VCaP (cell line): ENCODE results near the gene COL5A2.

Experiments used
- H3K27ac ChIP-seq: fragments of 450-650 bp; 2 replicates; pipeline ENCODE4 v1.5.1; 2017
- TF ChIP-seq, protein P1 (sequence below): fragments of 450-650 bp; conservative IDR thresholded peaks from 2 replicates; pipeline ENCODE4 v1.5.1; 2017; ENCODE audit warnings: mild to moderate bottlenecking, moderate library complexity

Gene COL5A2

DNA sequence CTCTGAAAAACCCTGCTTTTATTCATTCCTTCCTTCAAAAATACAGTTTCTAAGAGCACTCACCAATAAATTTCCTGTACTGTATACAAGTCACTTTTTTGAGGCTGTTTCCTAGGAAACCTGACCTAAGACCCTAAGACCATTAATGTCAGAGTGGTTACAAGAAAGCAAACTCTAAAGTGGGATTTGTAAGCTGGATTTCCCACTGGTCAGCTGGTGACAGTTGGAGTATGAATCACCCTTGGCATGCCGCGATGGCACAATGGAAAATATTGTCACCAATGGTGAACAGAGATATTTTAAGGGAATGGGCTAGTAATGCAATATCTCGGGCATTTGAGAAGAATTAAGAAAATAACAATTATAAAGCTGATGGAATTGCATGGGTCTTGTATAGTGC, 103.4 kb downstream of the COL5A2 start:
- TF ChIP-seq, protein P1, sequence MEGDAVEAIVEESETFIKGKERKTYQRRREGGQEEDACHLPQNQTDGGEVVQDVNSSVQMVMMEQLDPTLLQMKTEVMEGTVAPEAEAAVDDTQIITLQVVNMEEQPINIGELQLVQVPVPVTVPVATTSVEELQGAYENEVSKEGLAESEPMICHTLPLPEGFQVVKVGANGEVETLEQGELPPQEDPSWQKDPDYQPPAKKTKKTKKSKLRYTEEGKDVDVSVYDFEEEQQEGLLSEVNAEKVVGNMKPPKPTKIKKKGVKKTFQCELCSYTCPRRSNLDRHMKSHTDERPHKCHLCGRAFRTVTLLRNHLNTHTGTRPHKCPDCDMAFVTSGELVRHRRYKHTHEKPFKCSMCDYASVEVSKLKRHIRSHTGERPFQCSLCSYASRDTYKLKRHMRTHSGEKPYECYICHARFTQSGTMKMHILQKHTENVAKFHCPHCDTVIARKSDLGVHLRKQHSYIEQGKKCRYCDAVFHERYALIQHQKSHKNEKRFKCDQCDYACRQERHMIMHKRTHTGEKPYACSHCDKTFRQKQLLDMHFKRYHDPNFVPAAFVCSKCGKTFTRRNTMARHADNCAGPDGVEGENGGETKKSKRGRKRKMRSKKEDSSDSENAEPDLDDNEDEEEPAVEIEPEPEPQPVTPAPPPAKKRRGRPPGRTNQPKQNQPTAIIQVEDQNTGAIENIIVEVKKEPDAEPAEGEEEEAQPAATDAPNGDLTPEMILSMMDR, result no peak

DNA sequence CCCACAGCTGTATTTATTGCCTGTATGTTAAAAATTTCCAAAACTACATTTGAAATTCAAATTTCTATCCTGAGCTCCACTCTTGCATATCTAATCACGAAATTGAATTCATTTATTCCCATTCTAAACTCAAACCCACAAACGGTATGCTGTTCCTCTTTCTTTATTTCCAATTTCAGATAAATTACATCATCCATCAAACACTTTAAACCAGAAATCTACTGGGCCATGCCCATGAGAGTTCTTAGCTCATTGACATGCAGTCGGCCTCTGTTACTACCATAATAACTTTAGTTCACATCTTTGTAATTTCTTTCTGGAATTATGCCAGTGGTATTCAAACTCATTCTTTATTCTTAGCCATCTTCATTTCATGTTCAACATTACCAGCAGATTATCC, 105.1 kb downstream of the COL5A2 start:
- H3K27ac ChIP-seq, result no peak overlapping the region
- TF ChIP-seq, protein P1, result no peak

More for the DNA sequence above, 103.4 kb downstream of the COL5A2 start:
- no peak overlapping the region for H3K27ac ChIP-seq

GRCh38 chr2:189072036-189072435, 107.5 kb downstream of the COL5A2 start:
- H3K27ac ChIP-seq, result no peak overlapping the region
- TF ChIP-seq, protein P1, result no peak

- no peak overlapping the region for H3K27ac ChIP-seq
- TF ChIP-seq, protein P1, result no peak
Measured at GRCh38 chr2:189069855-189070619, 109.5 kb downstream of the COL5A2 start.

DNA sequence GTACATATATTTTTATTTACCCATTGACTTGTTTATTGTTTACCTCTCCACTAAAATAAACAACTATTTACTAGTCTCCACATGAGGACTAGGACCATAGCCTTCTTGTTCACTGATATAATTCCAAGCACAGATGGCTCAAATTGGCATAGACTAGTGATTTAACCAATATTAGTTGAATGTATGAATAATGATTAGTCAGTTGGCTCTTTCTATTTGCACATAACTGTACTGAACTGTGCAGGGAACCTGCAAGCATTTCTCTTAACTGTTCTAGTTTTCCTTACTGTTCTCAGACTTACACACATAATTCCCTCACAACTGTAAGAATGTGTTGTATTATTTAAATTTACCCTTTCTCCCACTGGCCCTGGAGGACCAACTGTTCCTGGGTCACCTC, 113.5 kb downstream of the COL5A2 start:
- TF ChIP-seq, protein P1, result no peak
- no peak overlapping the region for H3K27ac ChIP-seq

- no peak overlapping the region for H3K27ac ChIP-seq
Measured at GRCh38 chr2:189060096-189060642, 119.4 kb downstream of the COL5A2 start.

DNA sequence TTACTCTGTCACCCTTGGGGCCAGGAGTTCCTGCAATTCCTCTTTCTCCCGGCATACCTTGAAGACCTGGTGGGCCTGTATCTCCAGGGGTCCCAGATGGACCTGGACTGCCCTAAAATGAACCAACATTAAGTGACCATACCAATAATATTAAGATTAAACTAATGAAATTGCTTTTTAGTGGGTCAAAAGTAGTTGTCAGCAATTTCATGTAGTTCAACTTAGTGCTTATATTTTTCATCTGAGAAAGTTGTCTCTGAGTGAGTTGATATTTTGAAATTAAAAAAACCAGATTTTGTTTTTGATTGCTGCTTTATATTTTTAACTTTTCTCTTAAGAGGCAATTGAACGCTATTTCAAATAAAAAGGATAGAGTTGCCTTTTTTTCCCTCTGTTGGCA, 122.2 kb downstream of the COL5A2 start:
- H3K27ac ChIP-seq, result no peak overlapping the region
- TF ChIP-seq, protein P1, result no peak

More at GRCh38 chr2:189060096-189060642, 119.4 kb downstream of the COL5A2 start:
- TF ChIP-seq, protein P1, result no peak
